Liver (tissue), 3 donors: ENCODE data around the gene KIF3C.

Experiments
- CTCF ChIP-seq: fragments of 150-350 bp; IDR thresholded peaks from 2 replicates; pipeline ENCODE4 v1.5.1; 2017; ENCODE audit warnings: improper control_type of control experiment, low read depth, low read length; ENCODE audit not compliant: missing input control
- EGR1 ChIP-seq, 2 donors: IDR thresholded peaks; 2 replicates each; pipeline ENCODE4 v1.6.1; 2016 to 2018; ENCODE audit warnings: antibody characterized with exemption in 2 of 2, low read depth in 2 of 2
- FOXA2 ChIP-seq: IDR thresholded peaks from 2 replicates; pipeline ENCODE4 v1.6.1; 2016; ENCODE audit warnings: antibody characterized with exemption
- RAD21 ChIP-seq, 2 donors: IDR thresholded peaks; 2 replicates each; pipeline ENCODE4 v1.6.1; 2016; ENCODE audit warnings: antibody characterized with exemption in 2 of 2, mild to moderate bottlenecking in 2 of 2
- YY1 ChIP-seq: IDR thresholded peaks from 2 replicates; pipeline ENCODE4 v1.6.1; 2016; ENCODE audit warnings: antibody characterized with exemption, mild to moderate bottlenecking
- TF ChIP-seq, protein P1 (sequence below): IDR thresholded peaks from 2 replicates; pipeline ENCODE4 v1.6.1; 2016; ENCODE audit warnings: antibody characterized with exemption, mild to moderate bottlenecking
- TF ChIP-seq, protein P2 (sequence below): IDR thresholded peaks from 2 replicates; pipeline ENCODE4 v1.6.1; 2016; ENCODE audit warnings: antibody characterized with exemption
- donor health status: healthy.
- donor health status: healthy.

- no peak for TF ChIP-seq RAD21 (IDR thresholded peaks at IDR 0.05)
- no peak for TF ChIP-seq FOXA2
- TF ChIP-seq CTCF: no peak
- no peak for TF ChIP-seq EGR1 (IDR thresholded peaks at IDR 0.05; ENCODE audit: low read depth in 2 of 2)
- TF ChIP-seq, protein P1, sequence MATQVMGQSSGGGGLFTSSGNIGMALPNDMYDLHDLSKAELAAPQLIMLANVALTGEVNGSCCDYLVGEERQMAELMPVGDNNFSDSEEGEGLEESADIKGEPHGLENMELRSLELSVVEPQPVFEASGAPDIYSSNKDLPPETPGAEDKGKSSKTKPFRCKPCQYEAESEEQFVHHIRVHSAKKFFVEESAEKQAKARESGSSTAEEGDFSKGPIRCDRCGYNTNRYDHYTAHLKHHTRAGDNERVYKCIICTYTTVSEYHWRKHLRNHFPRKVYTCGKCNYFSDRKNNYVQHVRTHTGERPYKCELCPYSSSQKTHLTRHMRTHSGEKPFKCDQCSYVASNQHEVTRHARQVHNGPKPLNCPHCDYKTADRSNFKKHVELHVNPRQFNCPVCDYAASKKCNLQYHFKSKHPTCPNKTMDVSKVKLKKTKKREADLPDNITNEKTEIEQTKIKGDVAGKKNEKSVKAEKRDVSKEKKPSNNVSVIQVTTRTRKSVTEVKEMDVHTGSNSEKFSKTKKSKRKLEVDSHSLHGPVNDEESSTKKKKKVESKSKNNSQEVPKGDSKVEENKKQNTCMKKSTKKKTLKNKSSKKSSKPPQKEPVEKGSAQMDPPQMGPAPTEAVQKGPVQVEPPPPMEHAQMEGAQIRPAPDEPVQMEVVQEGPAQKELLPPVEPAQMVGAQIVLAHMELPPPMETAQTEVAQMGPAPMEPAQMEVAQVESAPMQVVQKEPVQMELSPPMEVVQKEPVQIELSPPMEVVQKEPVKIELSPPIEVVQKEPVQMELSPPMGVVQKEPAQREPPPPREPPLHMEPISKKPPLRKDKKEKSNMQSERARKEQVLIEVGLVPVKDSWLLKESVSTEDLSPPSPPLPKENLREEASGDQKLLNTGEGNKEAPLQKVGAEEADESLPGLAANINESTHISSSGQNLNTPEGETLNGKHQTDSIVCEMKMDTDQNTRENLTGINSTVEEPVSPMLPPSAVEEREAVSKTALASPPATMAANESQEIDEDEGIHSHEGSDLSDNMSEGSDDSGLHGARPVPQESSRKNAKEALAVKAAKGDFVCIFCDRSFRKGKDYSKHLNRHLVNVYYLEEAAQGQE: no peak
- TF ChIP-seq, protein P2, sequence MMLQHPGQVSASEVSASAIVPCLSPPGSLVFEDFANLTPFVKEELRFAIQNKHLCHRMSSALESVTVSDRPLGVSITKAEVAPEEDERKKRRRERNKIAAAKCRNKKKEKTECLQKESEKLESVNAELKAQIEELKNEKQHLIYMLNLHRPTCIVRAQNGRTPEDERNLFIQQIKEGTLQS: no peak
- TF ChIP-seq YY1: no peak
These were observed 33.9 kb downstream of the KIF3C start for GRCh38 chr2:25948437-25948836.
